ENCODE results near the gene SPPL3. TPM values are rescaled to one million over a fixed set of nuclear protein-coding genes. Genes with fewer than 3 reads are reported as not detected.

SPPL3 gene
- total RNA-seq, 4 donors from 2014 or later: 25.7 to 37.5 (median 34.7) TPM

GRCh38 chr12:120874547-120875245, 29.5 kb downstream of the SPPL3 start:
- TF ChIP-seq POLR2A (IDR thresholded peaks at IDR 0.05) (no peak), CTCF (IDR thresholded peaks at IDR 0.05) (no peak)
- H3K4me1 ChIP-seq: peaks cover 7 to 18% of the 10 kb centered on the region in 2 donors
- WGBS, 2 donors: 87 to 88% methylated on average over 5 of the region's 5 CpGs
- H3K9me3 ChIP-seq: no peaks in the 10 kb centered on the region
- no peak for DNase-seq
- intact Hi-C loops (cut with DNase I): no loop called here
- no peaks in the 10 kb centered on the region for H3K27me3 ChIP-seq
- H3K36me3 ChIP-seq: no peaks in the 10 kb centered on the region
- no peak overlapping the region for H3K4me3 ChIP-seq (replicated peaks in 1 of 3)
- no peak overlapping the region for H3K27ac ChIP-seq

GRCh38 chr12:120873226-120873625, 30.9 kb downstream of the SPPL3 start:
- Histone ChIP-seq H3K27me3 (no peaks in the 10 kb centered on the region), H3K27ac (no peak overlapping the region), H3K9me3 (no peaks in the 10 kb centered on the region), H3K4me3 (replicated peaks in 1 of 3) (no peak overlapping the region), H3K36me3 (no peaks in the 10 kb centered on the region), H3K4me1 (peaks cover 6 to 12% of the 10 kb centered on the region in 2 donors)
- intact Hi-C loops (cut with DNase I): no loop called here
- WGBS, 2 donors: 83 to 92% methylated on average over 4 of the region's 4 CpGs
- no peak for DNase-seq
- no peak for TF ChIP-seq POLR2A (IDR thresholded peaks at IDR 0.05)
- no peak for TF ChIP-seq CTCF (IDR thresholded peaks at IDR 0.05)

- Histone ChIP-seq H3K9me3 (no peaks in the 10 kb centered on the region), H3K36me3 (no peaks in the 10 kb centered on the region), H3K27me3 (no peaks in the 10 kb centered on the region), H3K4me1 (peaks cover 6 to 12% of the 10 kb centered on the region in 2 donors), H3K27ac (no peak overlapping the region), H3K4me3 (replicated peaks in 1 of 3) (no peak overlapping the region)
- WGBS, 2 donors: 57 to 66% methylated on average over 5 of the region's 5 CpGs
- no peak for DNase-seq
- intact Hi-C loops (cut with DNase I): no loop called here
- TF ChIP-seq CTCF (IDR thresholded peaks at IDR 0.05) (no peak), POLR2A (IDR thresholded peaks at IDR 0.05) (no peak)
Measured at GRCh38 chr12:120872487-120872886, 31.7 kb downstream of the SPPL3 start.

- H3K4me1 ChIP-seq: peaks cover 6 to 13% of the 10 kb centered on the region in 2 donors
- no peaks in the 10 kb centered on the region for H3K36me3 ChIP-seq
- intact Hi-C loops (cut with DNase I): no loop called here
- no peaks in the 10 kb centered on the region for H3K27me3 ChIP-seq
- TF ChIP-seq POLR2A (IDR thresholded peaks at IDR 0.05) (no peak), CTCF (IDR thresholded peaks at IDR 0.05) (no peak)
- no peaks in the 10 kb centered on the region for H3K9me3 ChIP-seq
- no peak for DNase-seq
- no peak overlapping the region for H3K27ac ChIP-seq
- no peak overlapping the region for H3K4me3 ChIP-seq (replicated peaks in 1 of 3)
- 94 to 97% methylated on average over 1 of the region's 1 CpG for WGBS, 2 donors
Measured at GRCh38 chr12:120870415-120870814, 33.7 kb downstream of the SPPL3 start.

- no peaks in the 10 kb centered on the region for H3K27me3 ChIP-seq
- H3K36me3 ChIP-seq: no peaks in the 10 kb centered on the region
- no peak for TF ChIP-seq CTCF (IDR thresholded peaks at IDR 0.05)
- no peaks in the 10 kb centered on the region for H3K9me3 ChIP-seq
- H3K4me1 ChIP-seq: peaks cover 10 to 23% of the 10 kb centered on the region in 2 donors
- H3K4me3 ChIP-seq (replicated peaks in 1 of 3): no peak overlapping the region
- intact Hi-C loops (cut with DNase I): no loop called here
- no peak for DNase-seq
- H3K27ac ChIP-seq: no peak overlapping the region
- WGBS, 2 donors: 89 to 90% methylated on average over 4 of the region's 4 CpGs
Measured at GRCh38 chr12:120869376-120869775, 34.8 kb downstream of the SPPL3 start.
